HepG2 (cell line): ENCODE data around the gene CFD.

Experiments used
- ATF7-NPFF ChIP-seq: sonication (generic); formaldehyde crosslinking; IDR thresholded peaks from 2 replicates; pipeline ENCODE4 v1.8.1; 2023; ENCODE audit warnings: mild to moderate bottlenecking, low read depth, missing genetic modification reagents, moderate library complexity
- CHD4 ChIP-seq: fragments of 200-600 bp; sonication (generic); IDR thresholded peaks from 2 replicates; pipeline ENCODE4 v1.7.0; 2017; ENCODE audit warnings: mild to moderate bottlenecking, low read length, borderline replicate concordance
- CTCF ChIP-seq: sonication (generic); formaldehyde crosslinking; IDR thresholded peaks from 2 replicates; pipeline ENCODE4 v1.5.0; 2020; ENCODE audit warnings: mild to moderate bottlenecking, missing genetic modification reagents, moderate library complexity
- HNRNPL ChIP-seq: fragments of 200-400 bp; formaldehyde crosslinking; IDR thresholded peaks from 2 replicates; pipeline ENCODE4 v1.6.1; 2017; ENCODE audit warnings: mild to moderate bottlenecking, low read depth, low read length
- NPAS2 ChIP-seq: sonication (generic); formaldehyde crosslinking; IDR thresholded peaks from 2 replicates; pipeline ENCODE4 v1.8.0; 2022; ENCODE audit warnings: mild to moderate bottlenecking, missing genetic modification reagents, borderline replicate concordance
- PHF20 ChIP-seq: sonication (generic); formaldehyde crosslinking; IDR thresholded peaks from 2 replicates; pipeline ENCODE4 v1.5.0; 2020; ENCODE audit warnings: mild to moderate bottlenecking, missing genetic modification reagents
- POLR2AphosphoS2 ChIP-seq: IDR thresholded peaks from 2 replicates; pipeline ENCODE4 v1.6.1; 2011; ENCODE audit warnings: low read depth, low read length, improper control_type of control experiment
- SRF ChIP-seq: IDR thresholded peaks from 2 replicates; pipeline ENCODE4 v1.6.1; 2011; ENCODE audit warnings: mild to moderate bottlenecking, low read depth, low read length, moderate library complexity
- ZBTB37 ChIP-seq: sonication (generic); formaldehyde crosslinking; IDR thresholded peaks from 2 replicates; pipeline ENCODE4 v1.4.0; 2020; ENCODE audit warnings: mild to moderate bottlenecking, missing genetic modification reagents
- ZNF766 ChIP-seq: sonication (generic); formaldehyde crosslinking; IDR thresholded peaks from 2 replicates; pipeline ENCODE4 v1.5.0; 2020; ENCODE audit warnings: missing genetic modification reagents, borderline replicate concordance
- ZZZ3 ChIP-seq: sonication (generic); formaldehyde crosslinking; IDR thresholded peaks from 2 replicates; pipeline ENCODE4 v1.4.0; 2020; ENCODE audit warnings: missing genetic modification reagents, mild to moderate bottlenecking, borderline replicate concordance

GRCh38 chr19:810077-810855 is 49.2 kb upstream of the CFD start:
- TF ChIP-seq HNRNPL (no peak), PHF20 (no peak), CTCF (CRISPR knock-in tag) (no peak), POLR2AphosphoS2 (0 out of 2 replicates have a peak, but pooled peaks have one; percentile 37), NPAS2 (no peak), ATF7-NPFF (no peak), ZZZ3 (CRISPR knock-in tag) (no peak), ZBTB37 (CRISPR knock-in tag) (no peak), ZNF766 (CRISPR knock-in tag) (no peak), CHD4 (no peak), SRF (no peak)
